Measurements from ENCODE around the gene PIM1.
"Not testable (repeated sequence)": the region's sequence is repeated elsewhere in the genome, so short reads cannot be mapped to it uniquely, and the experiment has no call there.

DNA sequence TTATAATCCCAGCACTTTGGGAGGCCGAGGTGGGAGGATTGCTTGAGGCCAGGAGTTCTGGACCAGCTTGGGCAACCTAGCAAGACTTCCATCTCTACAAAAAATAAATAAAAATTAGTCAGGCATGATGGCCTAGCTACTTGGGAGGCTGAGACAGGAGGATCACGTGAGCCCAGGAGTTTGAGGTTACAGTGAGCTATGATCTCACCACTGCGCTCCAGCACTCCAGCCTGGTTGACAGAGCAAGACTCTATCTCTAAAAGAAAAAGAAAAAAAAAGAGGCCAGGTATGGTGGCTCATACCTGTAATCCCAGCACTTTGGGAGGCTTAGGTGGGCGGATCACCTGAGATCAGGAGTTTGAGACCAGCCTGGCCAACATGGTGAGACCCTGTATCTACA, 10.7 kb downstream of the PIM1 start:
- TF ChIP-seq POLR2A (IDR thresholded peaks at IDR 0.05): not testable (repeated sequence)
- TF ChIP-seq, protein P1, sequence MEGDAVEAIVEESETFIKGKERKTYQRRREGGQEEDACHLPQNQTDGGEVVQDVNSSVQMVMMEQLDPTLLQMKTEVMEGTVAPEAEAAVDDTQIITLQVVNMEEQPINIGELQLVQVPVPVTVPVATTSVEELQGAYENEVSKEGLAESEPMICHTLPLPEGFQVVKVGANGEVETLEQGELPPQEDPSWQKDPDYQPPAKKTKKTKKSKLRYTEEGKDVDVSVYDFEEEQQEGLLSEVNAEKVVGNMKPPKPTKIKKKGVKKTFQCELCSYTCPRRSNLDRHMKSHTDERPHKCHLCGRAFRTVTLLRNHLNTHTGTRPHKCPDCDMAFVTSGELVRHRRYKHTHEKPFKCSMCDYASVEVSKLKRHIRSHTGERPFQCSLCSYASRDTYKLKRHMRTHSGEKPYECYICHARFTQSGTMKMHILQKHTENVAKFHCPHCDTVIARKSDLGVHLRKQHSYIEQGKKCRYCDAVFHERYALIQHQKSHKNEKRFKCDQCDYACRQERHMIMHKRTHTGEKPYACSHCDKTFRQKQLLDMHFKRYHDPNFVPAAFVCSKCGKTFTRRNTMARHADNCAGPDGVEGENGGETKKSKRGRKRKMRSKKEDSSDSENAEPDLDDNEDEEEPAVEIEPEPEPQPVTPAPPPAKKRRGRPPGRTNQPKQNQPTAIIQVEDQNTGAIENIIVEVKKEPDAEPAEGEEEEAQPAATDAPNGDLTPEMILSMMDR (IDR thresholded peaks at IDR 0.05): not testable (repeated sequence)

Measured in right lobe of liver (tissue), 4 donors.